Keratinocyte (primary cell): ENCODE measurements around the gene CRK. TPM values are rescaled to one million over a fixed set of nuclear protein-coding genes. Genes with fewer than 3 reads are reported as not detected.

Source experiments
- DNase-seq: peaks from one replicate; pipeline ENCODE4 v3.0.0-alpha.2; 2011; ENCODE audit warnings: low read depth, missing footprints, low spot score
- FAIRE-seq: peaks from 2 replicates; lab custom pipeline; 2011; peaks lifted over from hg19 to GRCh38; lab: Jason Lieb, UNC
- H2AFZ ChIP-seq: 2 replicates; pipeline ENCODE4 v1.6.0; 2012; ENCODE audit warnings: low read length, control low read depth, inconsistent platforms; ENCODE audit not compliant: control insufficient read depth
- H3K27ac ChIP-seq: 2 replicates; pipeline ENCODE4 v1.5.1; 2011; ENCODE audit warnings: low read length; ENCODE audit not compliant: control insufficient read depth, insufficient read depth
- H3K27me3 ChIP-seq: 3 replicates; pipeline ENCODE4 v1.6.0; 2011; ENCODE audit warnings: low read length; ENCODE audit not compliant: control insufficient read depth, insufficient read depth; ENCODE audit errors: extremely low read depth
- H3K36me3 ChIP-seq, 2 experiments: 2 replicates in 1 of 2; 3 replicates in 1 of 2; pipeline ENCODE4 v1.5.1; 2011; ENCODE audit warnings: low read length in 2 of 2, mild to moderate bottlenecking in 1 of 2; ENCODE audit not compliant: control insufficient read depth in 2 of 2, insufficient read depth in 2 of 2; ENCODE audit errors: extremely low read depth in 1 of 2
- H3K4me1 ChIP-seq: 3 replicates; pipeline ENCODE4 v1.5.1; 2011; ENCODE audit warnings: low read length; ENCODE audit not compliant: control insufficient read depth, insufficient read depth; ENCODE audit errors: extremely low read depth
- H3K4me2 ChIP-seq: 3 replicates; pipeline ENCODE4 v1.6.0; 2011; ENCODE audit warnings: low read depth, low read length; ENCODE audit not compliant: control insufficient read depth, insufficient read depth; ENCODE audit errors: extremely low read depth
- H3K4me3 ChIP-seq, 3 experiments: fragments of 200-600 bp in 1 of 3; sonication (generic) in 1 of 3; 2 replicates in 2 of 3; 3 replicates in 1 of 3; pipeline ENCODE4 v1.5.1; 2011 to 2016; ENCODE audit warnings: low read length in 3 of 3, mild to moderate bottlenecking in 3 of 3, control low read depth in 2 of 3, inconsistent platforms in 1 of 3, low read depth in 1 of 3, mixed read lengths in 1 of 3, mixed run types in 1 of 3, moderate library complexity in 1 of 3; ENCODE audit not compliant: control insufficient read depth in 2 of 3, insufficient read depth in 2 of 3; ENCODE audit errors: extremely low read depth in 1 of 3
- H3K79me2 ChIP-seq: 2 replicates; pipeline ENCODE4 v1.6.0; 2012; ENCODE audit warnings: low read length; ENCODE audit not compliant: control insufficient read depth, insufficient read depth
- H3K9ac ChIP-seq: 3 replicates; pipeline ENCODE4 v1.6.0; 2011; ENCODE audit warnings: low read length; ENCODE audit not compliant: control insufficient read depth, insufficient read depth; ENCODE audit errors: extremely low read depth
- H3K9me1 ChIP-seq: 3 replicates; pipeline ENCODE4 v1.6.0; 2011; ENCODE audit warnings: low read length; ENCODE audit not compliant: control insufficient read depth, insufficient read depth; ENCODE audit errors: extremely low read depth
- H3K9me3 ChIP-seq: 2 replicates; pipeline ENCODE4 v1.5.1; 2012; ENCODE audit warnings: low read depth, low read length; ENCODE audit not compliant: control insufficient read depth
- H4K20me1 ChIP-seq: 3 replicates; pipeline ENCODE4 v1.6.0; 2011; ENCODE audit warnings: low read length; ENCODE audit not compliant: control insufficient read depth, insufficient read depth; ENCODE audit errors: extremely low read depth
- EZH2 ChIP-seq: IDR thresholded peaks from one replicate; pipeline ENCODE4 v1.6.1; 2012; ENCODE audit warnings: inconsistent platforms, mild to moderate bottlenecking, low read length, moderate library complexity
- dilution Hi-C: fragments of 300-500 bp; cut with MboI; formaldehyde crosslinking; loops from one replicate; pipeline ENCODE4 v1.7.0; 2020; ENCODE audit warnings: low sequenced_read_pairs; ENCODE audit not compliant: extremely low pct_ligation_motif_present
- polyA plus RNA-seq, 5 experiments: library from polyadenylated mRNA; depleted of rRNA in 3 of 5; stranded (reverse) in 3 of 5; stranded (forward) in 1 of 5; unstranded in 1 of 5; fragments of >200 nt; gene quantifications; 1 replicate in 1 of 5; 2 replicates in 3 of 5; 3 replicates in 1 of 5; pipeline versions ENCODE4 v1.2.1 to v1.2.3, GENCODE V29; 2011 to 2012; ENCODE audit warnings: missing spikeins in 2 of 5, low read depth in 1 of 5, low replicate concordance in 1 of 5
- TF ChIP-seq, protein P1 (sequence below), 3 experiments: IDR thresholded peaks in 1 of 3; conservative IDR thresholded peaks in 1 of 3; optimal IDR thresholded peaks in 1 of 3; 2 replicates in 2 of 3; 3 replicates in 1 of 3; pipeline versions ENCODE3 to v1.5.1; 2011; ENCODE audit warnings: low read length in 3 of 3, mild to moderate bottlenecking in 3 of 3, moderate library complexity in 2 of 3, control low read depth in 1 of 3, inconsistent platforms in 1 of 3; ENCODE audit not compliant: insufficient read depth in 2 of 3; ENCODE audit errors: extremely low read depth in 1 of 3

Gene CRK
- polyA plus RNA-seq, 1 donor (not counting 4 experiments of a cell fraction or from before 2014, with no cell fraction given), result 127 TPM

- peaks cover 12 to 14% of the 10 kb centered on the region in 2 experiments for H3K36me3 ChIP-seq
Measured at GRCh38 chr17:1485423-1486376, 29.7 kb upstream of the CRK start.

DNA sequence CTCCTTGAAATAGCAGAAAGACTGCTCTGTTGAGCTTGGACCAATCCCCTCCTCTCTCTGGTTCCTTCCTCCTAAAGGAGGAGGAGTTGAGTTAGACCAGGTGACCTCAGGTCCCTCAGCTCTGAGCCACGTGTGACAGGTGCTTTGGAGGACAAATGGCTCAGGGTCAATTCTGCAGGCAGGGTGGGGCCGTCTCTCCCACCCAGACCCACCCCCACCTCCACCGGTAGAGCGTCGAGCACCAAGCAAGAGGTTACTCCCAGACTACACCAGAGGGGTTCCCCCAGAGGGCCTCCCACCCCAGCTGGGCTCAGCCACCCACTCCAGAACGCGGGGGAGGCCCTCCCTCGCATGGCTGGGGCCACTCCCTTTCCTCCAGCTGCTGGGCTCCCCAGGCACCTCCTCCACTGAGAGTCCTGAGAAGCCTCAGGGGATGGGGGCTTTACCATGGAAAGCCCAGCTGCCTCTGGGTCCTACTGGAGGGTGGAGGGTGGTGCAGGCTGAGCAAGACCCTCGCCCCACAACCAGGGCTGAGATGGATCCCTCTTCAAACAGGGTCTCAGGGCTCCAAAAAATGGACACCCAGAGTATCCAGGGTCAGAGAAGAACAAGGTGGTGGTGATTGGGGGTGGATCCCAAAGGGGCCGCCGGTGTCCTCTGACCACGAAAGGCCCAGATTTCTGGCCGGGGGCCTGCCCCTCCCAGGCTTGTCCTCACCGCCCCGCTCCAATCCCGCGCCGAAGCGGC lies 28.8 kb upstream of the CRK start:
- Histone ChIP-seq H4K20me1 (no peaks in the 10 kb centered on the region), H3K4me2 (peak overlapping the region; percentile 79), H3K27ac (peak overlapping the region; percentile 67), H3K27me3 (no peaks in the 10 kb centered on the region), H3K79me2 (peaks cover 24% of the 10 kb centered on the region), H3K9me1 (no peaks in the 10 kb centered on the region), H3K9me3 (no peaks in the 10 kb centered on the region), H3K4me3 (peak overlapping the region; percentile 57 to 74 (median 72)), H3K4me1 (peaks cover 16% of the 10 kb centered on the region), H2AFZ (no peak overlapping the region), H3K36me3 (peaks cover 15 to 18% of the 10 kb centered on the region in 2 experiments), H3K9ac (peak overlapping the region; percentile 74)
- dilution Hi-C loops, result no loop called here
- TF ChIP-seq EZH2, result no peak
- TF ChIP-seq, protein P1, sequence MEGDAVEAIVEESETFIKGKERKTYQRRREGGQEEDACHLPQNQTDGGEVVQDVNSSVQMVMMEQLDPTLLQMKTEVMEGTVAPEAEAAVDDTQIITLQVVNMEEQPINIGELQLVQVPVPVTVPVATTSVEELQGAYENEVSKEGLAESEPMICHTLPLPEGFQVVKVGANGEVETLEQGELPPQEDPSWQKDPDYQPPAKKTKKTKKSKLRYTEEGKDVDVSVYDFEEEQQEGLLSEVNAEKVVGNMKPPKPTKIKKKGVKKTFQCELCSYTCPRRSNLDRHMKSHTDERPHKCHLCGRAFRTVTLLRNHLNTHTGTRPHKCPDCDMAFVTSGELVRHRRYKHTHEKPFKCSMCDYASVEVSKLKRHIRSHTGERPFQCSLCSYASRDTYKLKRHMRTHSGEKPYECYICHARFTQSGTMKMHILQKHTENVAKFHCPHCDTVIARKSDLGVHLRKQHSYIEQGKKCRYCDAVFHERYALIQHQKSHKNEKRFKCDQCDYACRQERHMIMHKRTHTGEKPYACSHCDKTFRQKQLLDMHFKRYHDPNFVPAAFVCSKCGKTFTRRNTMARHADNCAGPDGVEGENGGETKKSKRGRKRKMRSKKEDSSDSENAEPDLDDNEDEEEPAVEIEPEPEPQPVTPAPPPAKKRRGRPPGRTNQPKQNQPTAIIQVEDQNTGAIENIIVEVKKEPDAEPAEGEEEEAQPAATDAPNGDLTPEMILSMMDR (optimal IDR thresholded peaks at IDR 0.05 in 1 of 3, IDR thresholded peaks at IDR 0.05 in 1 of 3, conservative IDR thresholded peaks at IDR 0.05 in 1 of 3; ENCODE audit: extremely low read depth in 1 of 3, insufficient read depth in 2 of 3, low read length in 3 of 3), result no peak
- DNase-seq (no peak), FAIRE-seq (peak; percentile 26)

More at GRCh38 chr17:1485423-1486376, 29.7 kb upstream of the CRK start:
- Histone ChIP-seq H3K4me1 (peaks cover 18% of the 10 kb centered on the region), H3K9ac (peak overlapping the region; percentile 74), H2AFZ (peak overlapping the region; percentile 26), H3K9me1 (no peaks in the 10 kb centered on the region), H3K27me3 (no peaks in the 10 kb centered on the region), H3K4me3 (peak overlapping the region; percentile 57 to 74 (median 72)), H4K20me1 (no peaks in the 10 kb centered on the region), H3K27ac (peak overlapping the region; percentile 67), H3K9me3 (no peaks in the 10 kb centered on the region), H3K79me2 (peaks cover 29% of the 10 kb centered on the region), H3K4me2 (peak overlapping the region; percentile 79)
- FAIRE-seq, result no peak
- dilution Hi-C loops, result no loop called here
- no peak for DNase-seq
- TF ChIP-seq EZH2, result no peak
- TF ChIP-seq, protein P1 (optimal IDR thresholded peaks at IDR 0.05 in 1 of 3, IDR thresholded peaks at IDR 0.05 in 1 of 3, conservative IDR thresholded peaks at IDR 0.05 in 1 of 3; ENCODE audit: extremely low read depth in 1 of 3, insufficient read depth in 2 of 3, low read length in 3 of 3), result no peak
